Fibroblast of lung (primary cell): ENCODE data around the gene PCBP3.

Experiments
- EZH2 ChIP-seq: IDR thresholded peaks from 2 replicates; pipeline ENCODE4 v1.5.1; 2012; ENCODE audit warnings: low read length, control low read depth, mild to moderate bottlenecking; ENCODE audit errors: missing control alignments
- TF ChIP-seq, protein P1 (sequence below), 2 donors: IDR thresholded peaks in 1 of 2; conservative IDR thresholded peaks in 1 of 2; 1 replicate in 1 of 2; 2 replicates in 1 of 2; pipeline ENCODE4 v1.5.1; 2011 to 2012; ENCODE audit warnings: low read length in 2 of 2, control low read depth in 1 of 2, inconsistent platforms in 1 of 2, low read depth in 1 of 2, mild to moderate bottlenecking in 1 of 2

DNA sequence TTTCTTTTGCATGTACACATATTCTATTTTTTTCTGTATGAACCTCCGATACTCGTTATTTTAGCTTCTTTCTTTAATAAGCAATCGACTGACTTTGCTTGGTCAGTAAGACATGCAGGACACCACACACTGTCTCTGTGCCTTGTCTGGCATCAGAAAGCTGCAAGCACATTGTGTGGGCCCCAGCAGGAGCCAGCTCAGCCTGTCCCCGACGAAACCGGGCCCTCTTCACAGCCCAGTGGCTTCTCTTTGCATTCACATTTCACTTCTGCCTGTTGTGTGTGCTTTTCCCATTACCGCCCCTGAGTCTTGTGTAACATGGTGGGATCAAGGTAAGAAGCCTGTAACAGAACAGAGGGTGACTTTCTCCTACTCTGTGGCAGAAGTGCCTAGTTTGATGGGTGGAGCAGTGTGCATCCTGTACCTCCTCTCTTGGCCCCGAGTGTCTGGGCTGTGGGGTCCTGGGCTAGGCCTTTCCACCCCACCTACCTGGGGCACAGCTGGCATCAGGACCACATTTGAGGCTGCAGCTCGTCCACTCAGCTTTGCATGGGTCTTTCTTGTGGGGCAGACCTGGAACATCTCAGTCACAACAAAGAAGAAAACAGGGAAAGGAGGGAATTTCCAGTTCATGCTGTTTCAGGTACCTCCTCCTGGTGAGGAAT lies 219.2 kb downstream of the PCBP3 start:
- TF ChIP-seq, protein P1, sequence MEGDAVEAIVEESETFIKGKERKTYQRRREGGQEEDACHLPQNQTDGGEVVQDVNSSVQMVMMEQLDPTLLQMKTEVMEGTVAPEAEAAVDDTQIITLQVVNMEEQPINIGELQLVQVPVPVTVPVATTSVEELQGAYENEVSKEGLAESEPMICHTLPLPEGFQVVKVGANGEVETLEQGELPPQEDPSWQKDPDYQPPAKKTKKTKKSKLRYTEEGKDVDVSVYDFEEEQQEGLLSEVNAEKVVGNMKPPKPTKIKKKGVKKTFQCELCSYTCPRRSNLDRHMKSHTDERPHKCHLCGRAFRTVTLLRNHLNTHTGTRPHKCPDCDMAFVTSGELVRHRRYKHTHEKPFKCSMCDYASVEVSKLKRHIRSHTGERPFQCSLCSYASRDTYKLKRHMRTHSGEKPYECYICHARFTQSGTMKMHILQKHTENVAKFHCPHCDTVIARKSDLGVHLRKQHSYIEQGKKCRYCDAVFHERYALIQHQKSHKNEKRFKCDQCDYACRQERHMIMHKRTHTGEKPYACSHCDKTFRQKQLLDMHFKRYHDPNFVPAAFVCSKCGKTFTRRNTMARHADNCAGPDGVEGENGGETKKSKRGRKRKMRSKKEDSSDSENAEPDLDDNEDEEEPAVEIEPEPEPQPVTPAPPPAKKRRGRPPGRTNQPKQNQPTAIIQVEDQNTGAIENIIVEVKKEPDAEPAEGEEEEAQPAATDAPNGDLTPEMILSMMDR (conservative IDR thresholded peaks at IDR 0.05 in 1 of 2, IDR thresholded peaks at IDR 0.05 in 1 of 2; ENCODE audit: low read depth in 1 of 2, low read length in 2 of 2), result no peak
- TF ChIP-seq EZH2, result no peak
